HEK293T (cell line): ENCODE measurements around the gene SCO1.

Experiments used
- CTCF ChIA-PET: fragments of 350-600 bp; formaldehyde crosslinking; extraction: SDS; loops from one replicate; lab custom pipeline; 2021; ENCODE audit warnings: antibody characterized with exemption, inconsistent platforms; lab: Yijun Ruan, JAX
- POLR2A ChIA-PET: fragments of 350-600 bp; formaldehyde crosslinking; extraction: SDS; loops from one replicate; lab custom pipeline; 2020; ENCODE audit warnings: antibody characterized with exemption, inconsistent platforms; lab: Yijun Ruan, JAX
- DNase-seq: peaks from one replicate; pipeline ENCODE4 v3.0.0; 2012; ENCODE audit warnings: mixed read lengths; ENCODE audit errors: extremely low spot score
- BHLHE40 ChIP-seq: fragments of 450-650 bp; IDR thresholded peaks from 2 replicates; pipeline ENCODE4 v1.6.1; 2016; ENCODE audit warnings: mild to moderate bottlenecking, moderate library complexity, borderline replicate concordance
- ELF4 ChIP-seq: fragments of 450-650 bp; IDR thresholded peaks from 2 replicates; pipeline ENCODE4 v1.6.1; 2017; ENCODE audit warnings: antibody characterized with exemption
- FOXA1 ChIP-seq: fragments of 450-650 bp; IDR thresholded peaks from 2 replicates; pipeline ENCODE4 v1.6.1; 2016; ENCODE audit warnings: mild to moderate bottlenecking
- HDGF ChIP-seq: fragments of 450-650 bp; IDR thresholded peaks from 2 replicates; pipeline ENCODE4 v1.6.1; 2017; ENCODE audit warnings: antibody characterized with exemption, borderline replicate concordance
- L3MBTL2 ChIP-seq: fragments of 450-650 bp; conservative IDR thresholded peaks from 2 replicates; pipeline ENCODE4 v1.6.1; 2016; ENCODE audit warnings: mild to moderate bottlenecking
- LEF1 ChIP-seq: fragments of 450-650 bp; IDR thresholded peaks from 2 replicates; pipeline ENCODE4 v1.6.1; 2017; ENCODE audit warnings: mild to moderate bottlenecking, borderline replicate concordance
- NFRKB ChIP-seq: fragments of 450-650 bp; IDR thresholded peaks from 2 replicates; pipeline ENCODE4 v1.6.1; 2016; ENCODE audit warnings: mild to moderate bottlenecking, moderate library complexity
- SP1 ChIP-seq: fragments of 450-650 bp; IDR thresholded peaks from 2 replicates; pipeline ENCODE4 v1.6.1; 2017
- ZNF384 ChIP-seq: fragments of 450-650 bp; IDR thresholded peaks from 2 replicates; pipeline ENCODE4 v1.6.1; 2016
- TF ChIP-seq, protein P1 (sequence below): fragments of 450-650 bp; IDR thresholded peaks from 2 replicates; pipeline ENCODE4 v1.6.1; 2016

Gene SCO1

DNA sequence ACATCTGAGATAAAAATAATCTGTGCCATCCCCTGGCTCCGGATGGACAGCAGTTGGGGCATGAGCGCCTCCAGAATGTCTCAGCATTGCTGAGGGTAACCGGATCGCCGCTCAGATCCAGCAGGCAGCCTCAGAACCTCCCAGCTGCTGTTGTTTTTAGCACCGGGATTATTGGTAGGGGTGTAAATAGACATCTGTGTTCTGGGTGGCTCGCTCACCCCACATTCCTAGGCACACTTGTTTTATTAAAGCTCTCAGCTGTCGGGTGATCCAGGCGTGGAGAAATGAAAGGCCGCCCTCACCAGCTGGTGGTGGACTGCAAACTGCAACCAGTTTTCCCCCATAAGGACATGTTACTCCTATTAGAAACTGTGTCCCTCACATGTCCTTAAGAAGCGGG, 72.4 kb downstream of the SCO1 start:
- no peak for DNase-seq
- no peak for TF ChIP-seq BHLHE40
- TF ChIP-seq NFRKB = no peak
- TF ChIP-seq, protein P1, sequence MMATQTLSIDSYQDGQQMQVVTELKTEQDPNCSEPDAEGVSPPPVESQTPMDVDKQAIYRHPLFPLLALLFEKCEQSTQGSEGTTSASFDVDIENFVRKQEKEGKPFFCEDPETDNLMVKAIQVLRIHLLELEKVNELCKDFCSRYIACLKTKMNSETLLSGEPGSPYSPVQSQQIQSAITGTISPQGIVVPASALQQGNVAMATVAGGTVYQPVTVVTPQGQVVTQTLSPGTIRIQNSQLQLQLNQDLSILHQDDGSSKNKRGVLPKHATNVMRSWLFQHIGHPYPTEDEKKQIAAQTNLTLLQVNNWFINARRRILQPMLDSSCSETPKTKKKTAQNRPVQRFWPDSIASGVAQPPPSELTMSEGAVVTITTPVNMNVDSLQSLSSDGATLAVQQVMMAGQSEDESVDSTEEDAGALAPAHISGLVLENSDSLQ = no peak
- ChIA-PET POLR2A (no interaction called here), CTCF (no interaction called here)

DNA sequence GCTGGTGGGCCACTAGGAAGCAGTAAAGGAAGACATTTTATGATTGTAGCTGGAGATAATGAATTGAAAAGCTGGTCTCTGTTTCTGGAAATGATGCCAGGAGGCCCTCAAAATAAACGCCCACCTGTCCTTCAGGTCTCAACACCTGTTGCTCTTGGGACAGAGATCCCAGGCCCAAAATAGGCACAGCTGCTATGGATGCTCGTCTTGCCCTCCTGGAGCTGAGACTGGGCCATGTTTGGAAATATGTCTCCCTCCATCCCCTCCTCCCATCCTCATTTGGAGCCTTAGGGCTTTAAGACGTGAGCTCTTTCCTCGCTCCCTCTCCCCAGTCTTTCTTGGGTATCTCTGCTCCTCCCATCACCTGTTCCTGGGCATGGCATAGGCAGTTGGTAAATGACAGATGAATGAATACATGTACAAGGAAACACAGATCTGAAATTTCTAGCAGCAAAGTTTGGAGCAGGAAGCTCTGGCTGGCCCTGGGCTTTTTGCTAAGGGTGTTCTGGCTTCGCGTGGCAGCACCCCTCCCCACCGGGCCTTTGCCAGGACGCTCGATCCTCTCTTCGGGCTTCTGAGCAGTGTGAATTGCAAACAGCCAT, 73.5 kb downstream of the SCO1 start:
- TF ChIP-seq SP1 = no peak
- no peak for TF ChIP-seq ZNF384
- ChIA-PET CTCF (interaction anchor here (0.6 kb wide), 1 partner anchor 459 kb away, joined by 4 read pairs; no protein-coding TSS in a partner anchor), POLR2A (no interaction called here)
- no peak for DNase-seq

DNA sequence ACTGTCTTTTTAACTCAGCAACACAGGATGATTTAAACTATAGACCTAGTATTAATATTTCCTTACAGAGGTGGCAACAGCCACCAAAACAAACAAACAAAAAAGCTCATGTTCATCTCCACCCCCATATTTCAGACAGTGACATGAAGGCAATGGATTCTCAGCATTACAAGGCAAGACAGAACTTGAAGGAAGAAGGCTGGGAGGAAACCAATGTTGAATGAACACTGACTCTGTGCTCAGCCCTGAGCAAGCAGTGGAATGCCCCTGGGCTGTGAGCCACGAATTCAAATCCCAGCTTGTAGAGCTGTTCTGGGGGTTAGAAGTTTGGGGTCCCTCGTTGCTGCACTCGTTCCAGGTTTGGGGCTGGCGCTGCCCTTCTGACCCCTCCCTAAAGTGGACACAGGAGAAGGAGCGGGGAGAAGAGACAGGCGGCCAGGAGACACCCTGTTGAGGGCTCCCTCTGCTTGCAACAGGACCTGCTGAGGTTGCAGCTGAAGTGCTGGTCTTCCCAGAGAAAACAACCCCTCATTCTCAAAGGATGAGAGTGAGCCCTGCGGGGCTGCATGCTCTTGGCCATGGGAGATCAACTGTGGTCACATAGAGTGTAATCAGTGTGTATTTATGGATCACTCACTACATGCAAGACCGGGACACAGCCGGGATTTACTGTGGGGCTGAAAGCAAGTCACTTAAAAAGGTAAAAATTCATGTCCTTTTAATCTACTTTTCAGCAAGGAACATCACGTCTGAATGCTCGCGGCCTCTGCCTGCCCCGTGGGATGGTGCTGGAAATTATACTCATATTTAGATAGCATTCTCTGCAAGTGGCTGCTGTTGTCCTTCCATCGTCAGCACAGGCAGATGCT, 74.5 kb downstream of the SCO1 start:
- ChIA-PET CTCF (no interaction called here), POLR2A (no interaction called here)
- DNase-seq = no peak
- TF ChIP-seq FOXA1 (no peak), NFRKB (no peak), ELF4 (no peak), L3MBTL2 (no peak), HDGF (no peak), ZNF384 (no peak), SP1 (no peak), LEF1 (no peak)
- TF ChIP-seq, protein P1 = no peak
